AG20443 (cell line): ENCODE measurements around the gene SLC9A4.

ENCODE experiments used
- DNase-seq: peaks from one replicate; pipeline ENCODE4 v3.0.0; 2012; ENCODE audit warnings: low spot score, mixed read lengths

The SLC9A4 gene

DNA sequence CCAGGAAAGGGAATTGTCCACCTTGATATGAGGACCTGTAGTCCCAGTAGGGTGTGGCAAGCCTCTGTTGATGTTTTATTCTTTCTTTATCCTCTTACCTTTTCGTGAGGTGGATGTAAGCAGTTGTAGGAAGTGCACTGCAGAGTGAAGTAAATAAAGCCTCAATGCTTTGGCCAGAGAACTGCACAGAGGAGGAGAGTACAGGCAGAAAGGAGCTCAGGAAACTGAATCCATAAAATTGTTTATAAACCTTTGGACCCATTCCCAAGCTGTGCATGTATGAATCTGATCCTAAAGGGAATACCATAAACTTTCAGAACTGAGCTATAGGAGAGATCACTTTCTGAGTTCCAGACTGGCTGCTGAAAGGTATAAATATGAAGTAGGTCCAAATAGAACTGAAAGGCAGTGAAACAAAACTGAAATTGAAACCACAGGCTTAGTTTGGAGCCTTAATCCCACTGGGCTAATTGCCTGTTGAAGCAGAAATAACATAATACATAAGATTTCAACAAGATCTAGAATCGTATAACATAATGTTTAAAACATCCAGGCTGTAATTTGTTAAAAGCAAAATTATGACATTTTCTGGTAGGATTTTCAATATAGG lies 17.9 kb upstream of the SLC9A4 start:
- DNase-seq: no peak

DNA sequence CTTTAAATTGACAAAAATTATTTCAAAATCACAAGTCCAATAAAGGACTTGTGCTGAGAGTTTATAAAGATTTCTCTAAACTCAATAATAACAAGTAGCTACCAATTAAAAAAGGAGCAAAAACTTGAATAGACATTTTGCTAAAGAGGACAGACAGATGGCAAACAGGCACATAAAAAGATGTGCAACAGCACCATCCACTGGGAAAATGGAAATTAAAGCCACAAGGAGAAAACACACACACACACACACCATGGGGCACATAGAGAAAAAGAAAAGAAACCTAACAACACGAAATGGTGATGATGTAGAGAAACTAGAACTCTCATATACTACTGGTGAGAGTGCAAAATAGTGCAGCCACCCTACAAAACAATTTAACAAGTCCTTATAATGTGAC lies 12.6 kb upstream of the SLC9A4 start:
- no peak for DNase-seq

DNA sequence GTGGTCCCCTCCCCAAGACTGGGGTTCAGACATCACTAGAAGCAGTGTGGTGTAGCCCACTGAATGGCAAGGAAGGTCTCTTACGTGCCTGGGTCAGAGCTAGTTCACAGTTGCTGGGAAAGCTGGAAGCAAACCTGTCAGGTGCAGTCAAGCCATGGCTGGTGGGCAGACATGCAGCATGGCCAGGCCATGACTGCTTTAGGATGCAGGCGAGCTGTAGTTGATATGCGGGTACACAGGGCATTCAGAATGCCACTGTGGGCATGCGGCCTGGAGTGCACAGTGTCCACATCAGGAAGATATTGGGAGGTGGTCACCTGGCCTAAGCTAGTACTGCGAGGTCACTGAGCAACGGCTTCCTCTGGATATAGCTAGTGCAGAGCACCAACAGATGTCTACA lies 11.8 kb upstream of the SLC9A4 start:
- no peak for DNase-seq

DNA sequence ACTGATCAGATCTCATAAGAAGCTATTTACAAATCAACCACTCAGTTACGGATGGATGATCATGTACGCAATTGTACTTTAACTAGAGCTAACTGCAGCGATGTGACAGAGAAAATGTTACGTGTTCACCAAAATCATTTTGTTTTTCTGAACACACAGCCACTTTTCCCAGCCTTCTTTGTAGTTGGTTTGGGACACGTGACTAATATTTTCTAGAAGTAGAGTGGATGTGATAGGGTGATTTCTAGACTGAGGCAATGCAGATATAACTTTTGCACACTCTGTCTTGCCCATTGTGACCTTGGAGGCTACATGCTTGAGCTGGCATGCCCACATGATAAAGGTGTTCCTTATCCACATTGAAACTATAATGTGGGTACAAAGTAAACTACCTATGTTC lies 9.9 kb upstream of the SLC9A4 start:
- no peak for DNase-seq

DNA sequence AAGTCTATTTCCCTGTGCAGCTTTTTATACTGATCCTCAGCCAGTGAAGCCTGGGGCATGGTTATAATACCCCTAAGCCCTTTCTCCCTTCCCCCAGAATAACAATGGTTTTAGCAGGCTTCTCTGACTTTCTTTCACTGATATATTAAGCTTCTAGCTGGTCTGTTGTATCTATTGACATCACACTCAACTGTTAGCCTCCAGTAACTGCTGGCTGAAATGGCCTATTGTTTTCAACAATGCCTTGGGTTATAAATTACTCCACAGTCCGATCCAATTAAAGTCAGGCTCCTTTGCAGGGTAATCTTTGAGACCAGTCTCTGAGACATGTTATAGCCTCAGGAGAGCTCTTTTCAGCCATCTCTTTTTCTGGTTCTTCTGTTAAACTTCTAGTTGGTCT lies 2.9 kb upstream of the SLC9A4 start:
- no peak for DNase-seq

DNA sequence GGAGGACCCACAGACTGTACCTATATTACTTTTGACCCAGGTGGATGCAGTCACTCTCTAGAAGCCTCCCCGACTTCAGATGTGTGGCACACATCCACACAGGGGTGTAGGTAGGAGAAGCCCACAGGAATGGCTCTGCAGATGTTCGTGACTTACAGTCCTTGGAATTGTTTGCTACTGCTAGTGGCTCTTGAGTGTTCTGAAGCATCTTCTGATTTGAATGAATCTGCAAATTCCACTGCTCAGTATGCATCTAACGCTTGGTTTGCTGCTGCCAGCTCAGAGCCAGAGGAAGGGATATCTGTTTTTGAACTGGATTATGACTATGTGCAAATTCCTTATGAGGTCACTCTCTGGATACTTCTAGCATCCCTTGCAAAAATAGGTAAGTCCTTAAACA lies 605 bp downstream of the SLC9A4 start:
- no peak for DNase-seq

DNA sequence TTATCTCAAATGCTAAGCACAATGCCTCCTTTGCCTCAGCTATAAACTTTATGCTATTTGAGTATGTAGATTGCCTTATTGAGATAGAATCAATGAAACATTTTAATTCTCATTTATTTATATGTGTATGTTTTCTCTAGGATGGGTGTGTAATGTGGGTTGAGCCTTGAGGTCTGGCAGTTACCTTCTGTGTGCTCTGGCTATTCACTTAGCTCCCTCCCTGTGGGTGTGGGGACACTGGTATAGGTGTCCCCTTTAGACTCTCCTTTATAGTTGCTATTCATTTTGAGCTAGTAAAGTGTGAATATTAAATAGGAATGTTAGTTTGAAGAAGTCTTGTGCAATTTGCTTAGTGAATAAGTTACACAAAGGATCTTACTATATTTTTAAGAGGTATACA lies 1.8 kb downstream of the SLC9A4 start:
- DNase-seq: no peak

DNA sequence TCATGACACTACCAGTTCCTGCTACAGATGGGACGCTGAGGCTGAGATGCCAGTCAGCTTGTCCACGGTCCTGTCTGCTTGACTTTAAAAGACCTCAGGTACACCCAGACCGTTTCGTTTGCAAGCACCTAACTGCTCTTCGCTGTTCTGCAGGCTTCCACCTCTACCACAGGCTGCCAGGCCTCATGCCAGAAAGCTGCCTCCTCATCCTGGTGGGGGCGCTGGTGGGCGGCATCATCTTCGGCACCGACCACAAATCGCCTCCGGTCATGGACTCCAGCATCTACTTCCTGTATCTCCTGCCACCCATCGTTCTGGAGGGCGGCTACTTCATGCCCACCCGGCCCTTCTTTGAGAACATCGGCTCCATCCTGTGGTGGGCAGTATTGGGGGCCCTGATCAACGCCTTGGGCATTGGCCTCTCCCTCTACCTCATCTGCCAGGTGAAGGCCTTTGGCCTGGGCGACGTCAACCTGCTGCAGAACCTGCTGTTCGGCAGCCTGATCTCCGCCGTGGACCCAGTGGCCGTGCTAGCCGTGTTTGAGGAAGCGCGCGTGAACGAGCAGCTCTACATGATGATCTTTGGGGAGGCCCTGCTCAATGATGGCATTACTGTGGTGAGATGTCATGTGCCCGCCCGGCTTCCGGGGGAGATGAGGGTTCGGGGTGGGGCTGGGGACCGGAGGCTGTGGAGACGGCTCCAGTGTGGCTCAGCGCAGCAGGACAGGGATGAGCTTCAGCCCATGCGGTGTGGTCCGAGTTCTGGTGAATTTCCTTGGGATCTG lies 5.9 kb downstream of the SLC9A4 start:
- DNase-seq: no peak

DNA sequence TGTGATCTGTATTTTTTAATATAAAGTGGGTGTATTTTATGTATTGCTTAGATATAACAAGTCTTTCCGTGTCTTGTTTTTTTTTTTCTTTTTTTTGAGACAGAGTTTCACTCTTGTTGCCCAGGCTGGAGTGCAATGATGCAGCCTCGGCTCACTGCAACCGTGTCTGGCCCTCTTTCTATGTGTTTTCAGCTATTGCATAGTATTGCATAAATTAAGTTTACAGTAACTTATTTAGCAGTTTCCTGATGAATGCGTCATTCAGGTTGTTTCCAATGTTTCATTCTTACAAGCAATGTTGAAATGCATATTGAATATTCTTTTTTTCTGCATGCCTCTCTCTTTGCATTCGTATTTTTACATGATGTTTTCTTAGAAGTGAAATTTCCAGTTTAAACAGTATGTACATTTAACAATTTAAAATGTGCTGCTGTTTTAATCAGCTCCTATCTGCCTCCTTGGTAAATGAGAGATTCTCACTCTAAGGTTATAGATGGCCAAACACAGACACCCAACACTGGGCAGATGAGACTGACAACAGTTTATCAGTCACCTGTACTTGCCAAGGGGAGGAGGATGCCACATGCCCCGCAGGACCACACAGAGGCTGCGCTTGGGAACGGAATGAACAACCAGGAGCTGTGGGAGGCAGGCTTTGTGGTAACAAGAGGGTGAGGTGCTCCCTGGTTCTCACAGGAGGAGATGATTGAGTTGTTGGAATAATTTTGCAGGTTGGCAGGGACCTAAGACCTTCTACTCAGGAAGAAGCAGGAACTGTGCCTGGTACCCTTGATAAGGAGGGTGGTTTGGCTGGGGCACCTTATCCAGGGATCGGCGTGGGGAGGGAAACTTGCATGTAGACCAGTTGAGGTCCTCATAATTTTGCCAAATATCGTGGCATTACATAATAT lies 7.5 kb downstream of the SLC9A4 start:
- DNase-seq: no peak

DNA sequence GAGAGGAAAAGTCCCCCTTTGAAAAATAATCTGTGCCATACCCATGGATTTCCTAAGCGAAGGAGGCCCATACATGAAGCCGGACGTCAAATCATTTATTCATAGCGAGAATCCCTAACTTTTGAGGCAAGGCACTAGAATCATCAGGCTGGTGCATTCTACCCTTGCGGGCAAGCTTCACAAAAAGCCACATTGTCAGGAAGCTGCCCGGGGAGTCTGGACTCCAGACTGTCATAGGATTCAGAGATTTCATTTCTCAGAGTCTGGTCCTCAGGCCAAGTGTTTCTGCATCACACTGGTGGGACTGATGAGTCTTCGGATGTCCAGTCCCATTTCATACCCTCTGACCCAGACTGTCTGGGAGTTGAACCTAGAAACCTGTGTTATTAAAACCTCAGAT lies 8.9 kb downstream of the SLC9A4 start:
- DNase-seq: no peak

DNA sequence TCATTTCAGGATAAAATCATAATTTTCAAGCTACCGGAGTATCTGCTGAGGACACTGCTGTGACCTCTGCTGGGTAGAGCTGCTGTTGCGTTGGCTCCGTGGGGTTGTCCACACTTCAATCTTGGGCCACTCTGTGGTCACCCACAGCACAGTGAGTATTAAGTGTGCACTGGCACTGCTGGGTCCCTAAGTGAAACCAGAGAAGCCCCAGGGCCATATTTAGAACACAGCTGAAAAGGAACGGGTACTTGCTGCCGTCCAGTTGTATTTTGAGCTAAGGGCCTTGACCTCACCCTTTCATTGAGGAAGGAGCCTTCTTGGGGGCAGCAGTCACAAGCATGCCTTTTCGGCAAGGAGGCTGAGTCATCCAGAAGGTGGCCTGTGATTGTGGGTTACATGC lies 10.1 kb downstream of the SLC9A4 start:
- no peak for DNase-seq

DNA sequence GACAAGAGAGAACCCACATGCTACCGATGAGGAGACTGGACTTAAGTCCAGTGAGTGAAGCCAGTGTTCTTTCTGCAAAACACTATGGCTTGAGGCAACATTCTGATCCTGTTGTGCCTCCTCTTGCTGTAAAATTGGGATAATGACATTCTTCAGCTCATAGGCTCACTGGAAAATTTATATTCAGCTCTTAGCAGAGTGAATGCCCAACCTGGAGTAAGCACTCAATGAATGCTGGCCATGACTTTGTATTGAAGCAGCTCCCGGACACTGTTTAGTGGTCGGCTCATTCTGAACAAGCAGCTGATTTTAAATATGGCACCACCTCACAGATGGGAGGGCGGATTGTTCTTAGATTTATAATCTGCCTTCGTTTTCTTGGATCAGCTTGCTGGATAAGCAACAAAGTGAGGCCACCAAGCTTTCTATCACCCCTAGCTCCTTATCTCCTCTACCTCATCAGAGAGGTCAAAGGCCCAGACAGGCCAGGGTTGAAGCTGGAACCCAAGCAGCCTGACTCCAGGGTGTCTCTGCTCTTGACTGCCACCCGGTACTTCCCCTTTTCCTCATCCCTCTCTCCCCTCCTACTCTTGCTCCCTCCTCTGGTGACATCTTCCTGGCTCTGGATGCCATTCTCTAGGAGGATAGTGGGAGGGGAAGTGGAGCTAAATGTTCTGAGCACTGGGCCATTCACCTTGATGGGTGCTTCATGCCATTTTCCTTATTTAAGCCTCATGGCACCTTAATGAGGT lies 11.5 kb downstream of the SLC9A4 start:
- DNase-seq: no peak

DNA sequence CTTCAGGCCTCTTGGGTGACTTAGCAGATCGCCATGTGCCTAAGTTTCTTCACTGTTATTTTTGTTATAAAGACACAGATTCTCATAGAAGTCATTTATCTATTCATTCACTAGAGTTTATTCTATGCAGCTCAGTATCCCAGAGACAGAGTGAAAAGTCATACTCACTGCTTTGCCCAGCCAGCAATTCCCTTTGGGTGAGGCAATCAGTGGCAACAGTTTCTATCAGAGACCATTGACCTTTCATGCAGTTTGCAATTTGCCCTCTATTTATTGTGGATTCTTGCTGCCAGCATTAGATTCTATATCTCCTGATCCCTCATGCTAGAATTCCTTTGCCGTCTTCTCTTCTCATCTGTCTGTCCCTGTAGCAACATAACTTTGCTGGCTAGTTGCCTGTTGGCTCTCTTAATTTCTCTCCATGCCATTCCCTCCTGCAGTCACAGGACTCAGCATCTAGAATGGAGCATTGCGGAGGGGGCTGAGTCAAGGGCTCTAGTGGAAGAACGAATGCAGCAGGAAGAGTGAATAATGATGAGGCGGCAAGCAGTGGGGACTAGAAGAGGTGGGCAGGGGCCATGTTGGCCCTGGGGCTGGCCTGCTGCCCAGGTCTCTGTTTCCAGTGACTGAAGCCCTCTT lies 12.2 kb downstream of the SLC9A4 start:
- no peak for DNase-seq

DNA sequence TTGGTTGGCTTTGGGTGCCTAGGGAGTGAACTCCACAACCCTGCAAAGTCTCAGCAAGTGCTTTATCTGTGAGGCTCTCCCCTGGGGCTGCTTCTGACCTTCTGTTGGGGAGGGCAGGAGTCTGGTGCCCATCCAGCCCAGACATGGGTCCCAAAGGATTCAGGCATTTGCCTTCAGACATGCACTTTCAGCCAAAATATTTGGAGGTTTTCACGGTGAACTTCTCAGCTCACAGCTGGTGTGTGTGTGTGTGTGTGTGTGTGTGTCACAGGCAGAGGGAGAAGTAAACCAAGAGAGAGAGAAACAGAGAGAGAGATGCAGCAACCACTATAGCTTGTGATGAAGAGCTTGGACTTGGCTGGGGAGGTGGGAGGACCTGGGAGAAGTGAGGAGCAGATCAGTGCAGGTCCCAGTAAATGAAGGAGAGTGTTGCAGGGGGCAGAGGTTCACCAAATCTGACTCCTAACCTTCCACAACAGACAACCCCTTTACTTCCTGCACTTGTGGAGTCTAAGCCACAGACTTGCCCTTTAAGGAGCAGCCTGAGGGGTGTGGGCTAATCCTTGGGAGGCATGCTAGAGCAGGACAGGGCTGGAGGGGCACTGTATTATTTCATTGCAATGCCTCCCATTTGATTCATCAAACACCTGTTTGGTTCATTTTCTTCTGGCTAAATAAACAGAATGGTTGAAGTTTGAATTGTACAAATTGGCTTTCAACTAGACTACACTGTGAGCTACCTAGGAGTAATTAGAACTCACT lies 14.1 kb downstream of the SLC9A4 start:
- DNase-seq: no peak

DNA sequence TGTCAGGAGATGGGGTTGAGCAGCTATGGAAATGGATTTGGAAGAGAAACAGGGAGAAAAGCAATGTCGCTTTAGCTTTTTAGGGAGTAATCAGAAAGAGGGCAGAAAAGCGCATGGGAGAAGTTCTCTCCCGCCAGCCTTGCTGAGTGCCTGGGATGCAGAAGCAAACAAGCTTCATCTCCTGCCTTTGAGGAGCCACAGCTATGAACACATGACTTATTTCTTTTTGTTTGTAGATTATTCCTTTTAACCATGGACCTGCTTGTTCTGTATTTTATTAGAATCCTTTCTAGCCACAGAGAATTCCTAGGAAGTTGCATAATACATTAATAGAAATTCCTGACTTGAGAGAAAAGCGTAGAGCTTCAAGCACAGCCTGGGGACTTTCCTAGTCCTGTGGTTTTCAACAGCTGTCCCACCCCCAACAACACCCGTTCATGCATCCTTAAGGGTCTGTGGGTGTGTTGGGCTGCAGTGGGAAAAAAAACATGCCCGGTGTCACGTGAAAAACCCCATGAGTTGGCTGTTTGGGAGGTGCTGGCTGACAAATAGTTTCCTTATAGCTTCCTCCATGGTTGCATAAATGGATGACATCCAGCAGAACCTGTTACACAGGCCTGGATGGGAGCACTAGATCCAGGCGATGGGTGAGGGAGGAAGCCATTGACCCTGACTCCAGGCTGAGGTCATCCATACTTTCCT lies 14.9 kb downstream of the SLC9A4 start:
- DNase-seq: peak; percentile 28

DNA sequence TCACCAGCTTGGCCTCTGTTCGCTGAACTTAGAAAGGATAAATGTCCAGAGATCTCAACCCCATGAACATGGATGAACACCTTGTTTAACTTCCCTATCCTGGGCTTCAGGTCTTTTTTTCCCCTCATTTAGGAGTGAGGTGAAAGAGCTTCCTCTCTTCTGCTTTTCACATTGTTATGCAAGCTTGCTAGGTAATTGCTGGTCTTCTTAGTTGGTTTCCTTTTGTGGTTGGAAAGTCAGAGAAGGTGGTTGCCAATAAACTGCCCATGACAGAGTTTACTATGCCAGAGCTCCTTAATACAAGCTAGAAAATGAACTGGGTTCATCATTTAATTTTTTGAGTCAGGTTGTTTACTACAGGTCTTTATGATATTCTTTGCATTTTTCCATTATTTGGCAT lies 16.6 kb downstream of the SLC9A4 start:
- DNase-seq: no peak

DNA sequence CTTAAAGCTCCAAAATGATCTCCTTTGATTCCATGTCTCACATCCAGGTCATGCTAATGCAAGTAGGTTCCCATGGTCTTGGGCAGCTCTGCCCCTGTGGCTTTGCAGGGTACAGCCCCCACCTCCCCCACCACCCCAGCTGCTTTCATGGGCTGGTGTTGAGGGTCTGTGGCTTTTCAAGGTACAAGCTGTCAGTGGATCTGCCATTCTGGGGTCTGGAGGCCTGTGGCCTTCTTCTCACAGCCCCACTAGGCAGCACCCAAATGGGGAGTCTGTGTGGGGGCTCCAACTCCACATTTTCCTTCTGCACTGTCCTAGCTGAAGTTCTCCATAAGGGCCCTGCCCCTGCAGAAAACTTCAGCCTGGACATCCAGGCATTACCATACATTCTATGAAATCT lies 19.0 kb downstream of the SLC9A4 start:
- no peak for DNase-seq

DNA sequence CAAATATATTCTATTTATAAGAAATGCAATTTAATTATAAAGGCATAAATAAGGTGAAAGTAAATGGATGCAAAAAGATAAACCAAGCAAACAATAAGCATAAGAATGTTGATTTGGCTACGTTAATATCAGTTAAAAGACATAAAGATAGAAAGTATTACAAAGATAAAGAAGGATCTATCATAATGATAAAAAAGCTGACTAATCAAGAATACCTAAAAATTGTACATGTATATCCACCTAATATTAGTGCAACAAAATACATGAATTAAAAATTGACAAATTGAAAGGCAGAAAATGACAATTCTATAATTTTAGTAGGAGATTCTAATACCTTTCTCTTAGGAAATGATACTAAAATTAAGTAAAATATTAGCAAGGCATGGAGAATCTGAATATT lies 21.5 kb downstream of the SLC9A4 start:
- DNase-seq: no peak

DNA sequence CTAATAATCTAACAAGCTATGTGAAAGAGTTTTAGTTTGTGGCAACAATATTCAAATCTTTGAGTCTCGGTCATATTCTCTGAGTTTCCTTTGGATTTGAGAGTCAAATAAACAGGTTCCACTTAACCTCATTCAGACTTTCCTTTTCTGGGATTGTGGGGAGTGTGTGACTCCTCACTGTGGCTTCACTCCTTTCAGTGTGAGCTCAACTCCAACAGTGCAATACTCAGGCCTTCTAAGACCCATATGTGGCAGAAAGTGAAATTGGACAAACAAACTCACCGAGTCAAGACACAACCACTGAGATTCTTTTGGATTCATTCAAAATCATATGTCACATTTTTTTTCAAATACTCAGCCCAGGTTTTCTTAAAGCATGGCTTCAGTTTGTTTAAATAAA lies 25.4 kb downstream of the SLC9A4 start:
- DNase-seq: no peak

DNA sequence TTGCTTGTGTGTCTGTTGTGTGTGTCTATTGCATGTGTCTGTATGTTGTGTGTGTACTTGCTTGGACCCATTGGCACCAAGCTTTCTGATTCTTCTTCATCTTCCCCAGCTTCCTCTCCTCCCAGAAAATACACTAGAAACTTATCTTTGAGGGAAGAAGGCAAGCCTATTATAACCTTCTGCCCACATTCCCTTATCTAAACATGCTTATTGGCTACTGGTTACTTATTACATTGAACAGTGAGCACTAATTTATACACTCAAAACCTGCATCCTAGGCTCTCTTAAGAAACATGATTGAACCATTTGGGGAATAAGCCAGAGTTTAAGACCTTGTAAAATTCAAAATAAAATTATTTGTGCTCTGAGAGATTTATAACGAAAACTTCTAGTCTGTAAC lies 26.5 kb downstream of the SLC9A4 start:
- no peak for DNase-seq
